Naive thymus-derived CD4-positive, alpha-beta T cell (primary cell): ENCODE data around the gene TPST1. TPM values are rescaled to one million over a fixed set of nuclear protein-coding genes. Genes with fewer than 3 reads are reported as not detected.
"Not testable (repeated sequence)": the region's sequence is repeated elsewhere in the genome, so short reads cannot be mapped to it uniquely, and the experiment has no call there.

Source experiments
- ATAC-seq: fragments of 150-1000 bp; cut with Tn5 transposase; 2 replicates; pipeline ENCODE4 v1.10.0; 2021; ENCODE audit warnings: mild to moderate bottlenecking, moderate library complexity
- CTCF ChIA-PET: fragments of 350-600 bp; sonication (Branson Sonifier 250); formaldehyde crosslinking; loops from one replicate; lab custom pipeline; 2021; ENCODE audit warnings: antibody characterized with exemption; lab: Charles Lee
- POLR2A ChIA-PET: fragments of 350-600 bp; sonication (Branson Sonifier 250); formaldehyde crosslinking; loops from one replicate; lab custom pipeline; 2021; ENCODE audit warnings: antibody characterized with exemption, inconsistent platforms; lab: Charles Lee
- DNase-seq, 9 donors: peaks; one replicate each; pipeline versions ENCODE4 v3.0.0 to v3.0.0-alpha.2; 2020 to 2022; ENCODE audit warnings: mixed read lengths in 1 of 9
- H3K27ac ChIP-seq: one replicate; pipeline ENCODE4 v1.7.0; 2013; ENCODE audit warnings: mild to moderate bottlenecking, low read depth, low read length, moderate library complexity
- H3K27me3 ChIP-seq, 2 donors: one replicate each; pipeline ENCODE4 v1.7.0; 2013; ENCODE audit warnings: low read length in 2 of 2, mild to moderate bottlenecking in 2 of 2, moderate library complexity in 2 of 2; ENCODE audit not compliant: control insufficient read depth in 2 of 2, insufficient read depth in 2 of 2
- H3K36me3 ChIP-seq, 3 experiments: 1 replicate in 2 of 3; 2 replicates in 1 of 3; pipeline ENCODE4 v1.7.0; 2013; ENCODE audit warnings: low read length in 3 of 3, mild to moderate bottlenecking in 3 of 3, moderate library complexity in 1 of 3; ENCODE audit not compliant: insufficient read depth in 3 of 3, control insufficient read depth in 2 of 3
- H3K4me1 ChIP-seq, 2 donors: one replicate each; pipeline ENCODE4 v1.7.0; 2013; ENCODE audit warnings: low read length in 2 of 2, mild to moderate bottlenecking in 2 of 2, moderate library complexity in 1 of 2; ENCODE audit not compliant: control insufficient read depth in 2 of 2, insufficient read depth in 2 of 2
- H3K4me3 ChIP-seq: 2 replicates; pipeline ENCODE4 v1.7.0; 2013; ENCODE audit warnings: mild to moderate bottlenecking, low read length
- H3K9me3 ChIP-seq, 3 experiments: 1 replicate in 2 of 3; 2 replicates in 1 of 3; pipeline ENCODE4 v1.7.0; 2013; ENCODE audit warnings: low read length in 3 of 3; ENCODE audit not compliant: control insufficient read depth in 2 of 3
- H3K27ac Mint-ChIP-seq, 9 donors: one replicate each; pipeline ENCODE4 v1.8.0; 2020 to 2022; ENCODE audit warnings: mixed read lengths in 9 of 9, mild to moderate bottlenecking in 8 of 9, moderate library complexity in 5 of 9, inconsistent platforms in 2 of 9
- H3K27me3 Mint-ChIP-seq, 5 donors: one replicate each; pipeline ENCODE4 v1.8.0; 2021 to 2022; ENCODE audit warnings: mixed read lengths in 5 of 5, mild to moderate bottlenecking in 1 of 5
- H3K36me3 Mint-ChIP-seq, 5 donors: one replicate each; pipeline ENCODE4 v1.8.0; 2020 to 2022; ENCODE audit warnings: mixed read lengths in 5 of 5, mild to moderate bottlenecking in 3 of 5, inconsistent platforms in 1 of 5
- H3K4me1 Mint-ChIP-seq, 7 donors: one replicate each; pipeline ENCODE4 v1.8.0; 2020 to 2022; ENCODE audit warnings: mixed read lengths in 7 of 7, mild to moderate bottlenecking in 3 of 7, inconsistent platforms in 1 of 7
- H3K4me3 Mint-ChIP-seq, 10 donors: one replicate each; pipeline ENCODE4 v1.8.0; 2020 to 2022; ENCODE audit warnings: mild to moderate bottlenecking in 10 of 10, mixed read lengths in 10 of 10, moderate library complexity in 6 of 10, inconsistent platforms in 2 of 10
- H3K9me3 Mint-ChIP-seq, 11 donors: one replicate each; pipeline ENCODE4 v1.8.0; 2020 to 2022; ENCODE audit warnings: mixed read lengths in 11 of 11, mild to moderate bottlenecking in 4 of 11, inconsistent platforms in 1 of 11, moderate library complexity in 1 of 11
- intact Hi-C, 2 donors: fragments of 100-400 bp; cut with micrococcal nuclease; formaldehyde crosslinking; loops; one replicate each; pipeline ENCODE4 v1.15.1; 2023
- polyA plus RNA-seq, 2 donors: library from polyadenylated mRNA; unstranded; fragments of 300-500 nt; fragmentation: Illumina TruSeq; gene quantifications; one replicate each; pipeline ENCODE4 v1.2.3, GENCODE V29; 2021
- total RNA-seq, 6 experiments: library from RNA in 5 of 6; stranded (reverse) in 5 of 6; gene quantifications; 1 replicate in 5 of 6; 2 replicates in 1 of 6; pipeline ENCODE4 v1.2.3 and lab custom pipeline; 2021 to 2026

TPST1 gene
- total and polyA plus RNA-seq, 7 experiments from 2014 or later: 0.70 to 5.5 (median 2.7) TPM

DNA sequence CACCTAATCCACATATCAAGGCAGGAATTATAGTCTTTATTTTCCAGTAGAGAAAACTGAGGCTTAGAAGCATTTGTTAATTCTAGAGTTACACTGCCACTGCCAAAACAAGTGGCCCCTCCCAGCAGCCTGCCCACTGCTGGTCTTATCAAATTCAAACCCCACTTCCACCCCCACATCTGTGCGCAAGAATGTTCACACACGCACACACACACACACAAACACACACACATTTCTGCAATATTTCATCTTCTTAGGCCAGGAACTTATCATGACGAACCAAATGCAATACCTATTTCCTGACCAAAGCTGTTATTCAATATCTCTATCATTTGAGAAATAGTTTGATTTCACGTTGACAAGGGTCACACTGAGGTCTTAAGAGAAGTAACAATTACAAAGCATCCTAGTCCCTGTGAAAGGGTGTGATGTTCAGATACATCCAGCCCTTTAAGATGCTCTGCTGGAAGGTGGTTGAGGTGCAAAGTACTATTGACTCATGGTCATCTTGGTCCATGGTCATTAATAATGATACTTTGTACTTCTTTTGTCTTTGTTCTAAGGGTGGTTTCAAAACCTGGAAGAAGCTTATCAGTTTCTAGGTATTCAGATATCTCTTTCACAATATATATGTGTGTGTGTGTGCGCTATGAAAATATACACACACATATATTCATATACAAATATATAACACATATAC lies 169.2 kb downstream of the TPST1 start:
- Mint-ChIP-seq H3K36me3 (peaks cover 0 to 26% (median 25%) of the 10 kb centered on the region in 5 donors), H3K9me3 (peaks cover 0 to 12% (median 6%) of the 10 kb centered on the region in 11 donors)
- H3K4me1 ChIP-seq, H3K27me3 Mint-ChIP-seq, H3K4me3 ChIP-seq, H3K27ac Mint-ChIP-seq, H3K27me3 ChIP-seq, H3K4me1 Mint-ChIP-seq, H3K9me3 ChIP-seq, DNase-seq, H3K36me3 ChIP-seq, intact Hi-C loops, H3K4me3 Mint-ChIP-seq, CTCF ChIA-PET, POLR2A ChIA-PET, H3K27ac ChIP-seq: not testable (repeated sequence)
- peak; percentile 44 for ATAC-seq

DNA sequence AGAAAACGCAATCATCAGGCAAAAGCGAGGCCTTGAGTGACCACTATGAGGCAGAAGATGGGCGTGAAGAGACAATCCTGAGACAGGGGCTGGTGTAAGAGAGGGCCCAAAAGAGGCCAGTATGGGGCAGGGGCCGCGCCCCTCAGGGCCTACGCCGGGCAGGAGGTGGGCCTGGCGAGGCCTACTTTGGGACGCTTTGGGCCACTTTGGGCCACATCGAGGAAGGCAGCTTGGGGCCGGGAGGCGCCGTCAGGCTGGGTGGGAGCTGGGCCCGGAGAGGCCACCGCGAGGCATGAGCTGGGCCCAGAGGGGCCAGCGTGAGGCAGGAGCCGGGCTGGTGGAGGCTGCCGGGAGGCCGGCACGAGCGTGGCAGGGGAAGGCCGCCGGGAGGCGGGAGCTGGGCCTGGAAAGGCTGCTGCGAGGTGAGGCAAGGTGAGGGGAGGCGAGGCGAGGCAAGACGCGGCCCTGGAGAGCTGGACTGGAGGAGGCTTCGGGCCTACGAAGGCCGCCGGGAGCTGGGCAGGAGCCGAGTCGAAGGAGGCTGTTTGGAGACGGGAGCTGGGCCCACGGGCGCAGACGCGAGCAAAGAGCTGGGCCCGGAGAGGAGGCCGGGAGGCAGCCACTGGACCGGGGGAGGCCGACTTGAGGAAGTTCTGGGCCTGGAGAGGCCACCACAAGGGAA lies 171.3 kb downstream of the TPST1 start:
- no peak for DNase-seq
- no peak for ATAC-seq
- Histone ChIP-seq H3K27me3 (no peaks in the 10 kb centered on the region), H3K4me3 (no peak overlapping the region), H3K36me3 (peaks cover 0 to 14% (median 0%) of the 10 kb centered on the region in 3 experiments), H3K27ac (no peak overlapping the region), H3K4me1 (no peaks in the 10 kb centered on the region), H3K9me3 (peaks cover 0 to 13% (median 0%) of the 10 kb centered on the region in 3 experiments)
- H3K4me1 Mint-ChIP-seq: peaks cover 0 to 4% (median 0%) of the 10 kb centered on the region in 7 donors
- ChIA-PET CTCF (no interaction called here), POLR2A (no interaction called here)
- H3K27me3 Mint-ChIP-seq: no peaks in the 10 kb centered on the region
- peaks cover 2 to 42% (median 36%) of the 10 kb centered on the region in 5 donors for H3K36me3 Mint-ChIP-seq
- intact Hi-C loops: no loop called here
- no peak overlapping the region for H3K27ac Mint-ChIP-seq
- H3K9me3 Mint-ChIP-seq: peaks cover 0 to 25% (median 10%) of the 10 kb centered on the region in 11 donors
- no peak overlapping the region for H3K4me3 Mint-ChIP-seq

GRCh38 chr7:66377045-66377444 lies 171.9 kb downstream of the TPST1 start:
- Histone ChIP-seq H3K36me3 (peaks cover 0 to 14% (median 0%) of the 10 kb centered on the region in 3 experiments), H3K4me3 (no peak overlapping the region), H3K27me3 (no peaks in the 10 kb centered on the region), H3K4me1 (no peaks in the 10 kb centered on the region), H3K27ac (no peak overlapping the region), H3K9me3 (peaks cover 0 to 13% (median 0%) of the 10 kb centered on the region in 3 experiments)
- Mint-ChIP-seq H3K27ac (no peak overlapping the region), H3K9me3 (peaks cover 0 to 25% (median 10%) of the 10 kb centered on the region in 11 donors), H3K4me1 (peaks cover 0 to 4% (median 0%) of the 10 kb centered on the region in 7 donors), H3K36me3 (peaks cover 2 to 47% (median 39%) of the 10 kb centered on the region in 5 donors), H3K27me3 (no peaks in the 10 kb centered on the region), H3K4me3 (no peak overlapping the region)
- intact Hi-C loops: no loop called here
- CTCF ChIA-PET: no interaction called here
- DNase-seq: no peak
- no peak for ATAC-seq
- POLR2A ChIA-PET: no interaction called here

GRCh38 chr7:66377714-66378113 lies 172.6 kb downstream of the TPST1 start:
- no peaks in the 10 kb centered on the region for H3K4me1 ChIP-seq
- Mint-ChIP-seq H3K9me3 (peaks cover 0 to 25% (median 10%) of the 10 kb centered on the region in 11 donors), H3K4me1 (peaks cover 0 to 4% (median 0%) of the 10 kb centered on the region in 7 donors), H3K4me3 (no peak overlapping the region), H3K27me3 (no peaks in the 10 kb centered on the region), H3K27ac (no peak overlapping the region), H3K36me3 (peaks cover 2 to 53% (median 39%) of the 10 kb centered on the region in 5 donors)
- H3K27ac ChIP-seq: no peak overlapping the region
- CTCF ChIA-PET: no interaction called here
- H3K9me3 ChIP-seq: peaks cover 0 to 13% (median 0%) of the 10 kb centered on the region in 3 experiments
- H3K36me3 ChIP-seq: peaks cover 0 to 14% (median 0%) of the 10 kb centered on the region in 3 experiments
- intact Hi-C loops: no loop called here
- POLR2A ChIA-PET: no interaction called here
- ATAC-seq (no peak), DNase-seq (no peak)
- no peaks in the 10 kb centered on the region for H3K27me3 ChIP-seq
- no peak overlapping the region for H3K4me3 ChIP-seq

DNA sequence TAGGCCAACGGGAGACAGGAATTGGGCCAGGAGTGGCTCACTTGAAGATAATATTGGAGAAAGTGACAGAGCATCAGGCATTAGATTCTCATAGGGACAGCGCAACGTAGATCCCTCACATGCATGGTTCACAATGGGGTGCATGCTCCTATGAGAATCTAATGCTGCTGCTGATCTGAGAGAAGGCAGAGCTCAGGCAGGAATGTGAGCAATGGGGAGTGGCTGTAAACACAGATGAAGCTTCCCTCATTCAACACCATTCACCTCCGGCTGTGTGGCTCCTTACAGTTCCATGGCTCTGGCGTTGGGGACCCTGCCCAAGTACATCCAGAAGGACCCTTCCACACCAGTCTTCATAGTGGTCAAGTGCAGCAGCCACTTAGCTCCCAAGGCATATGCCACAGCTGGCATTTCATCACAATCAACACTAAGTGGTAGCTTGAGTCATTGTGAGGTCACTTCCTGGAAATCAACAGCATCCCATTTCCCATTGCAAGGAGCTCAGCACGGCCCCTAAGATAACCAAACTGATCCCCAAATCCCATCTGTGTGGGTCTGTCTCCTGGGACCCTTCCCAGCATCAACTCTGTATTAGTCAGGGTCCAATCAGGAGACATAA lies 174.5 kb downstream of the TPST1 start:
- H3K4me3 ChIP-seq: no peak overlapping the region
- peaks cover 0 to 13% (median 0%) of the 10 kb centered on the region in 3 experiments for H3K9me3 ChIP-seq
- CTCF ChIA-PET: no interaction called here
- intact Hi-C loops: no loop called here
- ATAC-seq (no peak), DNase-seq (no peak)
- Mint-ChIP-seq H3K9me3 (peaks cover 0 to 25% (median 10%) of the 10 kb centered on the region in 11 donors), H3K4me3 (peak overlapping the region in 1 of 10 donors; percentile 30), H3K4me1 (peaks cover 0 to 4% (median 0%) of the 10 kb centered on the region in 7 donors), H3K36me3 (peaks cover 2 to 53% (median 39%) of the 10 kb centered on the region in 5 donors), H3K27me3 (no peaks in the 10 kb centered on the region), H3K27ac (no peak overlapping the region)
- peaks cover 0 to 14% (median 0%) of the 10 kb centered on the region in 3 experiments for H3K36me3 ChIP-seq
- no peak overlapping the region for H3K27ac ChIP-seq
- POLR2A ChIA-PET: no interaction called here
- no peaks in the 10 kb centered on the region for H3K4me1 ChIP-seq
- H3K27me3 ChIP-seq: no peaks in the 10 kb centered on the region

GRCh38 chr7:66380272-66380888 lies 175.2 kb downstream of the TPST1 start:
- H3K27me3 ChIP-seq: no peaks in the 10 kb centered on the region
- no peaks in the 10 kb centered on the region for H3K27me3 Mint-ChIP-seq
- H3K4me3 ChIP-seq: no peak overlapping the region
- H3K27ac Mint-ChIP-seq: no peak overlapping the region
- no peak overlapping the region for H3K27ac ChIP-seq
- no peak overlapping the region for H3K4me3 Mint-ChIP-seq
- POLR2A ChIA-PET: no interaction called here
- ATAC-seq (no peak), DNase-seq (no peak)
- peaks cover 0 to 25% (median 10%) of the 10 kb centered on the region in 11 donors for H3K9me3 Mint-ChIP-seq
- H3K36me3 ChIP-seq: peaks cover 0 to 14% (median 0%) of the 10 kb centered on the region in 3 experiments
- CTCF ChIA-PET: no interaction called here
- peaks cover 0 to 13% (median 0%) of the 10 kb centered on the region in 3 experiments for H3K9me3 ChIP-seq
- intact Hi-C loops: no loop called here
- H3K4me1 ChIP-seq: no peaks in the 10 kb centered on the region
- peaks cover 0 to 6% (median 2%) of the 10 kb centered on the region in 7 donors for H3K4me1 Mint-ChIP-seq
- H3K36me3 Mint-ChIP-seq: peaks cover 2 to 53% (median 39%) of the 10 kb centered on the region in 5 donors
